Muscle of back (tissue), 13 donors: ENCODE results near the gene IGFALS. TPM values are rescaled to one million over a fixed set of nuclear protein-coding genes. Genes with fewer than 3 reads are reported as not detected.

Source experiments
- DNase-seq, 3 donors: peaks; one replicate each; pipeline versions ENCODE4 v3.0.0 to v3.0.0-alpha.2; 2013
- long read RNA-seq, 9 donors: transcript quantifications; one replicate each; lab custom pipeline, GENCODE V29; 2026
- polyA plus RNA-seq, 10 donors: library from polyadenylated mRNA; unstranded; fragments of 120-200 nt; gene quantifications; one replicate each; pipeline ENCODE4 v1.2.1, GENCODE V29; 2013; ENCODE audit not compliant: insufficient read length in 10 of 10

The IGFALS gene
- under 1 TPM in 9 of 10 donors, not detected in 1; 0.21 to 0.49 (median 0.26) TPM for polyA plus RNA-seq
- long read RNA-seq, donor 1: 0 reads
- long read RNA-seq, donor 2: 0 reads
- long read RNA-seq, donor 3: 0 reads
- long read RNA-seq, donor 4: 0 reads
- long read RNA-seq, donor 5: 0 reads
- long read RNA-seq, donor 6: 0 reads
- long read RNA-seq, donor 7: 0 reads
- long read RNA-seq, donor 8: 0 reads
- long read RNA-seq, donor 9: 0 reads

- DNase-seq: peak in 1 of 3 donors; percentile 1
These were observed at the start of gene IGFALS for GRCh38 chr16:1793578-1794220. Gene IGFALS (minus strand): TSS chr16:1793705. CDS start chr16:1793652, 53 bp downstream.

DNA sequence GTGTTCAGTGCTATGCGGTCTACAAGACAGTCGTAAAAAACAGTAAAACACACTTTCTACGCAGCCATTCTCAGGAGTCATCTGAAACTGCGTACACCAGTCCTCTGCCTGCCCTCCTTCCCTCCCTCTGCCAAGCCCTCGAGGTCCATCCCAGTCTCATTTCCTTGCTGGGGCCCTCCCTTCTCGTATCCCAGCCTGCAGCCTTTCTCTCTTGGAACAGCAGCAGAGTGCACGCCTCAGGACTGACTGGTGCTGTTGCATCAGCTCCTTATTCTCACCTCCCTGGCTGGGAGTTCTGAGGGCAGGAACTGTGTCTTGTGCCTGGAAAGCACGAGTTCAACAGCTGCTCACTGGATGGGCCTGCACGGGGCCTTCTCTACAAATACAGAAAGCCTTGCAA, 46.0 kb upstream of the IGFALS start:
- peak in 1 of 3 donors; percentile 30 for DNase-seq

DNA sequence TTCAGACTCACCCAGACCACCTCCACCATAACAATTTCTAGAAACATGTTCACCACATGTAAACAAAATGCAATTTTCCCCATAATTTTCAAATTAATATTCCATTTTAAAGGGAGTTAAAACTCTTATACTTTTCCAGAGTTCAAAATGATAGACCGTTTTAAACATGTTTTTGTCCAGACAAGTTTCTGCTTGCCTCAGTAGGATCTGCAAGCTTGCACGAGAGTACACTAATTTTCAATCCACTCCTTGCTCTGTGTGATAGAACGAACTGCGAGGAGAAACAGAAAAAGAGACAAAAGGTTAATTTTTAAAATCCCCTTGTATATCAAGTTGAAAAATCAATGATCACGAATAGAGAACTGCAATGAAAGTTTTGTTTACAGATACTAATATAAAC, 40.6 kb upstream of the IGFALS start:
- no peak for DNase-seq

DNA sequence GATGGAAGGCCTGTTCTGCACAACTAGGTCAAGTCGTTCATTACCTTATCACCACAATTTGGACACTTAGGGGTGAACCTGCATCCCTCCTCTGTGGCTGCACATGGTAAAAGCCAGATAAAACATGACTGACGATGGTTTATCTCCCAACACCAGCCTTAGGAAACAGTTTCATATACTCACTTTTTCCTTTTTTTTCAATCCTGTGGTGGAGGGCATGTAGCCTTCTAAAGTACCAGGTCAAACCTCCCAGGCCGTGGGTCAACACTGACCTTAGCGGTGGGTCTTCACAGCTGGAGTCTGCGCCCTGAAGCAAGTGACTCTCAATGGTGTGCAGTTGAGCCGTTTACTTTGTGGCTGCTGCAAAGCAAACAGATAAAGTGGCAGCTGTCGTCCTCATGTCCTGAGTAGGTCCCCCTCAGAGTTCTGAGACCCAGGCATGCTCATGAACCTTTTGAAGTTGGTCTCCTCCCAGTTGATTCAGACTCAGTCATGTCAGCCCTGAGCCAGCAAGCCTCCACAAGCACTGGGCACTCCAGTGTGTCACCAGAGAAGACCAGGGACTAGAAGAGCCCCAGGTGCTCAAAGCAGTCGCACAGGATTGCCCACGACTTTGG, 39.4 kb upstream of the IGFALS start:
- DNase-seq: no peak

DNA sequence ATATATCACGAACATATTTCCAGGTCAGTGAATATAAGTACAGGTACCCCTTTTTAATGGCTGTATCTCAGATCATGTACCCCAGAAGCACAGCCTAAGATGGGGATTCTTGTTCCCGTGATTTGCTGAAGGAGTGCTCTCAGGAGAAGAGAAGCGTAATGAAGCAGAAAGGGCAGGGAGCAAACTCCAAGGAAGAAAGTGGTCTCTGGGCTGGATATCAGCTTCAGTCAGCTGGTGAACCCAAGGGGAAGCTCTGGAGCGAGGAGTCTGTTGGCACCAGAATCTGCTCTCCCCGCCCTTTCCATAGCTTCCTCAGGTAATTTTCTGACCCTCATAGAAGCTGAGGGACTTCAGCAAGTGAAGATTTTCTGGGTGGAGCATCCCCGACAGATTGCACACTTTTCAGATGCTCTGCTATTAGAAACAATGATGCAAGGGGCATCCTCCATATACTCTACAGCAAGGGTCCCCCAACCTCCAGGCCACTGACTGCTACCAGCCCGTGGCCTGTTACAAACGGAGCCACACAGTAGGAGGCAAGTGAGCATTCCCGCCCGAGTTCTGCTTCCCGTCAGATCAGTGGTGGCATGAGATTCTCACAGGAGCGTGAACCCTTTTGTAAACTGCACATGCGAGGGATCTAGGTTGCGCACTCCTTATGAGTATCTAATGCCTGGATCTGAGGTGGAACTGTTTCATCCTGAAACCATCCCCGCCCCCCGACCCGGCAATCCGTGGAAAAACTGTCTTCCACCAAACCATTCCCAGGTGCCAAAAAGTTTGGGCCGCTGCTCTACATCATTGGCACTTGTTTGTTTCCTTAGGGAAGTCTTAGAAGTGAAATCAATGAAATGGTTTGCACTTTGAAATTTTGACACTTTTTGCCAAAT, 37.9 kb upstream of the IGFALS start:
- no peak for DNase-seq

DNA sequence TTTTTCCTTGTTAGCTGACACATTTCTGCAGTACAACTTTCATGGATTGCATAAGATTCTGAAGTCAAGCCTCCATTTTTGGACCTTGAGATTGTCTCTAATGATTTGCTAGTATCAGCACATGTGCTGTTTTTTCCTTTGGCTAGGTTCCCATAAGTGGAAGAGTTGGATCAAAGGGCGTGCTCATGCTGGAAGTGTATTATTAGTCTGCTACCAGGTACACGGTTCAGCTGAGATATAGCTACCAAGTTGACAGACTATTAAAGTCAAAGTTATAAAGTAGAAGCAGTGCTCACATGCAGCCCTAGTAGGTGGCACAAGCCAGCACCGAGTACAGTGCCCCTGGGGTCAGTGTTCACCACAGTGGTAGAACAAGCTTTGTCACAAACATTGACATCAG, 36.7 kb upstream of the IGFALS start:
- DNase-seq: no peak

GRCh38 chr16:1828645-1829410, 35.3 kb upstream of the IGFALS start:
- no peak for DNase-seq

GRCh38 chr16:1826691-1827573, 33.4 kb upstream of the IGFALS start, which contains the start of the genes FAHD1 and HAGH:
Gene FAHD1 (plus strand): TSS chr16:1827206. CDS start chr16:1827239, 33 bp downstream.
Gene HAGH (minus strand): TSS chr16:1826825. CDS start chr16:1826787, 38 bp downstream.
- peak; percentile 93 to 99 (median 97) for DNase-seq

DNA sequence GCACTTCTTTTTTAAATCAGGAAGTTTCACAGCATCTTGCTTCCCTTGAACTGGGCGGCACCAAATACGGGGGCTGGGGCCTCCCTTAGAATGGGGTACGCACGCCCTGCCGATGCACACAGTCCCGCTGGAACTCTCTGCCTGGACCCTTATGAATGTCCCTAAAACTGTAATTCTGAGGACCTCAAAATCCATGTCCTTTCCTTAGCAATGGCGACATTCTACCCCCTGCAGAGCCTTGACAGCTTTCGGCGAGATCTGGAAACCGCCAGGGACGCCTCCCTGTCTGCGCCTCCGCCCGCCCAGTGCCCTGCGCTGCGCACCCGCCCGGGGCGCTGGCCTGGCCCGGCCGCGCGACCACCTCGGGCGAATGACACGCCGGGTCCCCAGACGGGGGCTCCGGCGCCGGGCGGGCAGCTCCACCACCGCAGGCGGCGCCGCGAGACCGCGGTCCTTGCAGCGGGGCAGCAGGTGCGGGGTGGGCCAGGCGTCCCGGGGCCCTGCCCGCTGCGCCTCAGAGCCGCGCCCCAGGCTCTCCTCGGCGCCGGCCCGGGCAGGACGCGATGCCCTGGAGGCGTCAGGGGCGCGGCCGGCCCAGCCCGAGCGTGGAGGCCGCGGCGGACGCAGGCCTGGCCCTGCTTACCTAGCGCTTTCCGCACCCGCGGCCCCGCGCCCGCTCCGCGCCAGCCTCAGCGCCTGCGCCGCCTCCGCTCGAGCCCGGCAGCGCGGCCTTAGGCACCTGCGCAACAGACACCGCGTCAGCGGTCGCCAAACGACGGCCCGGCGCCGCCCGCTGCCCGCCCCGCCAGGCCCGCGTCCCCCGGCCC, 32.6 kb upstream of the IGFALS start:
- DNase-seq: peak in 1 of 3 donors; percentile 48

- no peak for DNase-seq
These were observed 31.9 kb upstream of the IGFALS start for GRCh38 chr16:1825381-1825863.

DNA sequence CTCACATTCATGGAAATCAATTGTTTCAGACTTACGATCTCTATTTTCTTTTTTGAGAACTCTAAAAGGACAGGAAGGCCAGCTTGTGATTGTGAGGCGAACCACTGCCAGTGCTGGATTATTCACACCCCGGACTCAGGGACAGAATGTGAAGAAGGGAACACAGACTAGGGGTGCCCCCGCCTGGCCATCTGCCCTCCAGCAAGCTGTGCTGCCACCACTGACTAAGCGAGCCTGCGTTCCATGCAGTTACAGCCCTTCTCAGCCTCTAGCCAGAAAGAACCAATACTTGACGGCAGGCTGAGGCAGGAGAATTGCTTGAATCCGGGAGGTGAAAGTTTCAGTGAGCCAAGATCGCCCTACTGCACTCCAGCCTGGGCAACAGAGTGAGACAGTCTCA, 30.3 kb upstream of the IGFALS start:
- DNase-seq: no peak

DNA sequence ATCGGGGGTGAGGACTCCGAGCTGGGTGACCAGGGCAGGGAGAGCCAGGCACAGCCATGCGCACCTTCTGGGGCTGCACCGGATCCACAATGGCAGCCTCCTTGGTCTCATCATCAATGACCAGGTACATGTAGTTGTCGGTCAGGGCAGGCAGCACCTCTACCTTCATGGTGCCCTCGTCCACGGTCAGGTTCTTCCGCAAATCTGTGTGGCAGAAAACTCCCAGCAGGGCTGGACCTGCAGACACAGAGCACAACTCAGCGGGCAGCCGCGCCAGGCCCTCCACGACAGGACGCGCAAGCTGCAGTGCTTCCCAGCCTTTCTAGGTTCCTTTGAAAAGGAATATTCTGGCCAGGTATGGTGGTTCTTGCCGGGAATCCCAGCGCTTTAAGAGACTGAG, 29.3 kb upstream of the IGFALS start:
- no peak for DNase-seq

- DNase-seq: no peak
These were observed 28.5 kb upstream of the IGFALS start for GRCh38 chr16:1821861-1822611.

GRCh38 chr16:1820946-1821290, 27.4 kb upstream of the IGFALS start:
- DNase-seq: no peak

- DNase-seq: no peak
These were observed 26.8 kb upstream of the IGFALS start for GRCh38 chr16:1820096-1820945.

GRCh38 chr16:1819611-1820010, 26.1 kb upstream of the IGFALS start:
- DNase-seq: no peak

GRCh38 chr16:1818873-1819525, 25.5 kb upstream of the IGFALS start:
- DNase-seq: no peak
